Activated T-helper 9 cell treated with anti-CD3 and anti-CD28 coated beads, Interleukin-2, amount 50 U/mL, for 16 hours (primary cell): ENCODE measurements around the gene ZNF888.
"Not testable (repeated sequence)": the region's sequence is repeated elsewhere in the genome, so short reads cannot be mapped to it uniquely, and the experiment has no call there.

Experiments used
- DNase-seq: peaks from one replicate; pipeline ENCODE4 v3.0.0-alpha.2; 2020; ENCODE audit warnings: low read depth

Gene ZNF888

DNA sequence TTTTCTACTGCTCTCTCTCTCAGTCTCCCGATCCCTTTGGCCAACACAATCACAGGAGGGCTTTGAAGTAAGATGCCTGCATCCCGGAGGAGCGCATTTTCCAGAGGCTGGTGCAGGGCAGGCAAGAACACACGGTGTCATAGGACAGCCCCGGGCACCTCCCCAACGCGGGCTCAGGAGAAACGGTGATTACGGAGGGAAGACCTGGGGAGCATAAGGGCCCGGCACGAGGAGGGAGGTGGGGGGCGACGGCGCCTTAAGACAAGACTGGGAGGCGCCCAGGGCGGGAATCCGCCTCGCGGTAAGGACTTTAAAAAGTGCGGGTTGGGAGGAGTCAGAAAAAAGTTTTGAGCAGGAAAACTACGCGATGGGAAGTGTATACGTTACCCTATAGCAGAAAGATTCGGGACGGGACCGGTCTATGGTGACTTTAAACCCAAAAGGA is 18.7 kb upstream of the ZNF888 start:
- DNase-seq = no peak

DNA sequence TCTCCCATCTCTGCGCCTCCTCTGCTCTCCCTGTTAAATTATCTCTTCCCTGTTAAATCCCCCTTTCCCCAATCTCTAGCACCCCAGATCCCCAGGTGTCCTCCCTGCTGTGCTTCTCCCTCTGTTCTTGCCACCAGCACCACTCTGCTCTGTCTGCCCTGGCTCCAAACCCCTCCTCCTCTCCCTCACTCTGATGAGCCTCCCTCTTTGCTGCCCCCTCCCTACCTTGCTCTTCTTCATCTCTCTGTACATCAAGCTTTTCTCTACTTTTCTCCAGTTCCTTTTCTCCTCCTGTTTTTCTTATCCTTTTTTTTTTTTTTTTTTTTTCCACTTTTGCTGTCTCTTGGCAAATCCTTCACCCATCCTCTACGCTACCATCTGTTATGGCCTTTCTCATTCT is 18.3 kb upstream of the ZNF888 start:
- not testable (repeated sequence) for DNase-seq

DNA sequence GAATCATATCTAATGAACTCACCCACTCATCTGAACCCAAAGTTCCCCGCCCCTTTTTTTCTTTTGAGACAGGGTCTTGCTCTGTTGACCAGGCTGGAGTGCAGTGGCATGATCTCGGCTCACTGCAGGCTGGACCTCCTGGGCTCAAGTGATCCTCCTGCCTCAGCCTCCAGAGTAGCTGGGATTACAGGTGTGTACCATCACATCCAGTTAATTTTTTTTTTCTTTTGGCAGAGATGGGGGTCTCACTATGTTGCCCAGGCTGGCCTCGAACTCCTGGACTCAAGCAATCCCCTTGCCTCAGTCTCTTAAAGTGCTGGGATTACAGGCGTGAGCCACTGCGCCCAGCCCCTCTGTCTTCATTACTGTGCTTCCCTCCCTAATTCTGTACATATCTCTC is 17.7 kb upstream of the ZNF888 start:
- not testable (repeated sequence) for DNase-seq

DNA sequence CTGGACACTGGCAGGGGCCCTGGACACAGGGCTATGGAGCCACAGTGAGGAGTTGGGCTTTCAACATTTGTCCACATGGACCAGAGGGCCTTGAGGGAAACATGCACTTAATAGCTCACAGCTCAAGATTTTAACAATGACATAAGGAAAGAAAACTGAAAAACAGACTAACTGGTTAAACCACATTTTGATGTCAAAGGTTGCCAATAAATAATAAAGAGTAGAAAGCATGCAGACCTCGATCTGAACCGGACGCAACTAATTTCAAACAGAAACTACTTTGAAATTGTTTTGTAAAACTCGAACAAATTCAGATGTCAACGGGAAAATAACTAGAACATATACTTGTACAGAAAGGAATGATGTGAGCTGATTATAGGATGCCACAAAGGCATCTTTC is 15.5 kb upstream of the ZNF888 start:
- no peak for DNase-seq

DNA sequence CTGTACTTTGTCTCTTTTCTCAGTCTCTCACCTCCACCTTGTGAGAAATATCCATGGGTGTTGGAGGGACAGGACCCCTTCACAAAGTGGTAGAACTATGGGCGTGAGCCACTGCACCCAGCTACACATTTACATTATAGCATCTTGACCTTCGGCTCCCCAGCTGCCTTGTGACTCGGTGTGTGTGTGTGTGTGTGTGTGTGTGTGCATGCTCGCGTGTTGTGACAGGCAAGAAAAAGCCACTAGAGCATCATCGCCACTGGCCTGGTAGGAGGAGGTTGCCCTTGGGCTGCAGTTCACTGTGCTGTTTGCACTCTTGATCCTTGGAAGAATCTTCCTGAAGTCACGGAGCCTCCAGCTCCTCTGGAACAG is 13.7 kb upstream of the ZNF888 start:
- no peak for DNase-seq

DNA sequence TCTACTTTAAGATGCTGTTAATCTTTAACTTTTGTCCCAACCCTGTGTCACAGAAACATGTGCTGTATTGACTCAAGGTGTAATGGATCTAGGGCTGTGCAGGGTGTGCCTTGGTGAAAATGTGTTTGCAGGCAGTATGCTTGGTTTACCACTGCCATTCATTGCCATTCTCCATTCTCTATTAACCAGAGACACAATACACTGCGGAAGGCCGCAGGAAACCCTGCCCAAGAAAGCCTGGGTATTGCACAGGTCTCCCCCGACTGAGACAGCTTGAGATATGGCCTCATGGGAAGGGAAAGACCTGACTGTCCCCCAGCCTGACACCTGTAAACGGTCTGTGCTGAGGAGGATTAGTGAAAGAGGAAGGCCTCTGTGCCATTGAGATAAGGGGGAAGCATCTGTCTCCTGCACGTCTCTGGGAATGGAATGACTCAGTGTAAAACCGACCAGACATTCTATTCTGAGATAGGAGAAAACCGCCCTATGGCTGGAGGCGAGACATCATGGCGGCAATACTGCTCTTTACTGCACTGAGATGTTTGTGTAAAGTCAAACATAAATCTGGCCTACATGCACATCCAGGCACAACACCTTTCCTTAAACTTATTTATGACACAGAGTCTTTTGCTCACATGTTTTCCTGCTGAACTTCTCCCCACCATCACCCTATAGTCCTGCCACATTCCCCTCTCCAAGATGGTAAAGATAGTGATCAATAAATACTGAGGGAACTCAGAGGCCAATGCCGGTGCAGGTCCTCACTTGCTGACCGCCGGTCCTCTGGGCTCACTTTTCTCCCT is 13.1 kb upstream of the ZNF888 start:
- no peak for DNase-seq

DNA sequence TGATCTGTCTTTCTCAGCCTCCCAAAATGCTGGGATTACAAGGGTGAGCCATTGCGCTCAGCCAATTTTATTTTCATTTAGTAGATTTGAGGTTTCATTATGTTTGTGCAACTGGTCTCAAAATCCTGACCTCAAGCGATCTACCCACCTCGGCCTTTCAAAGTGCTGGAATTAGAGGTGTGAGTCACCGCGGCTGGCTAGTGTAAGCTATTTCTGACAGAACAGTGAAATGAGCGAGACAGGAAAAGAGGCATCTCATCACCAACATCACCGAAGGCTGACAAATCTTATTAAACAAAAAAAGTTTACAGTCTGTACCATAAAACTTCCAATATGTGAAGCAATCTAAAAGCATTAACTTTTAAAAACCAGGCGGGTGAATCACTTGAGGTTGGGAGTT is 12.2 kb upstream of the ZNF888 start:
- no peak for DNase-seq

DNA sequence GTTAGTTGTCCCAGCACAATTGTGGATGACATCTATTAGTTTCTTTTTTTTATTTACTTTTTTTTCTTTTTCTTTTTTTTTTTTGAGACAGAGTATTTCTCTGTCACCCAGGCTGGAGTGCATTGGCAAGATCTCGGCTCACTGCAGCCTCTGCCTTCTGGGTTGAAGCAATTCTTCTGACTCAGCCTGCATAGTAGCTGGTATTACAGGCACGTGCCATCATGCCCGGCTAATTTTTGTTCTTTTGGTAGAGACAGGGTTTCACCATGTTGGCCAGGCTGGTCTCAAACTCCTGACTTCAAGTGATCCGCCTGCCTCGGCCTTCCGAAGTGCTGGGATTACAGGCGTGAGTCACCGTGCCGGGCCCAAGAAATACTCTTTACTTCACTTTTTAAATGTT is 1.4 kb upstream of the ZNF888 start:
- DNase-seq = not testable (repeated sequence)

DNA sequence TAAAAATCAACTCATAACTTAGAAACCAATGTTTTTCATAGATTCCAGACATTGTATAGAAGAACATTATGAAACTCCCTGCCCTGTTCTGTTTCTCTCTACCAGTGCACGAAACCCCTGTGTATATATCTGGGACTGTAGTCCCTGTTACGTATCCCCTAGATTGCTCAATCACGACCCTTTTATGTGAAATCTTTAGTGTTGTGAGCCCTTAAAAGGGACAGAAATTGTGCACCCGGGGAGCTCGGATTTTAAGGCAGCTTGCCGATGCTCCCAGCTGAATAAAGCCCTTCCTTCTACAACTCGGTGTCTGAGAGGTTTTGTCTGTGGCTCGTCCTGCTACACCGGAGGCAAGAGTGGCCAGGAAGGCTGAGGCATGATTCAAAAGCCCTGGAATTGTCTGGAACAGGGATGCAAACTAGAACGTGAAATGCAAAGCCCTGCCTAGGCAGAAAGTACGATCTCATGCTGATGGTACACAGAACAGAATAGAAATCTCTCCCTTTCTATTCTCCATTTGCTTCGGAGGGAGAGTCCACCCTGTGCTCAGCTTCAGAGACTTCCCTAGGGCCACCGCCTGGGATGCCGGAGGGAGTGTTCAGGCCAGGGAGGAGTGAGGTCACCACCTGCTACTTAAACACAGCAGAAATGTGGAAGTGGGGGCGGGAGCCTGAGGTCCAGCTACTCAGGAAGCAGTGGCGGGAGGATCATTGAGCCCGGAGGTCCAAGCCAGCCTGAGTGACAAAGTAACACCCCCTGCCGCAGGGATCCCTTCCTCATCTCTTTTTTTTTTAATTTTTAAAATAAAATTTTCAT is 758 bp upstream of the ZNF888 start:
- DNase-seq = no peak

DNA sequence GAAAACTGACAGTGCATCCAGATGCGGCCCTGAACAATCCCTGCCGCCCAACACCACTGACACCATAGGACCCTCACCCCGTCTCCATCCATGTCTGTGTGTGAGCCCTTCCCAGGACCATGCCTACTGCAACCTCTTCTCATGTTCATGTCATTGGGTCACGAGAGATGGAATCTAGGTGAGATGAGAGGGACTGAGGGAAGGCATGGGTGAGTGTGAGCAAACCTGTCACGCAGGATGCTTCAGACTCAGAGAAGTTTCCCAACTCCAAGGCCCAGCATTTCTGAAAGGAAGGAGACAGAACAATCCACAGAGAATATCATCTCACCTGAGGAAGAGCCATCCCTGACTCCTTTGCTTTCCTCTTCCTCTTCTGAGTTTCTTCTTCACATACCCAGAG is 5.7 kb downstream of the ZNF888 start:
- DNase-seq = no peak

DNA sequence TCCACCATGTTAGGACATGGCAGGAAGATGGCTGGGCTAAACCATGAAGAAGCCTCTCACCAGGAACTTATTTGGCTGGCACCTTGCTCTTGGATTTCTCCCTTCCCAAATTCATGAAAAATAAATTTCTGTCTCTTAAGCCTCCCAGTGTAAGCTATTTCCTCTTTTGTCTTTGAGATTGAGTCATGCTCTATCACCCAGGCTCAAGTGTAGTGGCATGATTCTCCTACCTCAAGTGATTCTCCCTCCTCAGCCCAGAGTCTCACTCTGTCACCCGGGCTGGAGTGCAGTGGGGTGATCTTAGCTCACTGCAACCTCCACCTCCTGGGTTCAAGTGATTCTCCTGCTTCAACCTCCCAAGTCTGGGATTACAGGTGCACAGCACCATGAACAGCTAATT is 12.6 kb downstream of the ZNF888 start:
- no peak for DNase-seq

DNA sequence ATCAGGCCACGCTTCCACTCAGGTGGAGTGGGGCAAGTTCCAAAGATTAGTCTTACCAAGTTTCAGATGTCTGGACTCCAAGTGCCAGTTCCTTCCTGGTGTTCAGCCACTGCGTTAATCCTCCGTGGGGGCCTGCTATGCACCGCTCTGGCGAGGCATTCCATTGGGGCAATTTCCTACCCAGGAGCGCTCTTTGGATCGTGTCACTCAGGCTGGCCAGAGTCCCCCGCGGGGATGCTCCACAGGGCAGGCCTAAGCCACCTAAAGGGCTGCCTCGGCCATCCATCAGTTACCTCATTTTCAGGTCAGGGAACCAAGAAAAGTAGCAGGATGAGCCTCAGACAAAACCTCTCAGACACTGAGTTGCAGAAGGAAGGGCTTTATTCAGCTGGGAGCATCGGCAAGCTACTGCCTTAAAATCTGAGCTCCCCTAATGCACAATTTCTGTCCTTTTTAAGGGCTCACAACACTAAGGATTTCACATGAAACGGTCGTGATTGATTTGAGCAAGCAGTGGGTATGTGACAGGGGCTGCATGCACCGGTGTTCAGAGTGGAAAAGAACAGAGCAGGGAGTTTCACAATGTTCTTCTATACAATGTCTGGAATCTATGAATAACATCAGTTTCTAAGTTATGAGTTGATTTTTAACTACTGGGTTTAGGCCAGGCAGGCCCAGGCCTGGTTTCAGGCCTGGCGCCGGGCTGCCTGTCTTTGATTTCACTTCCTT is 19.0 kb downstream of the ZNF888 start:
- not testable (repeated sequence) for DNase-seq

DNA sequence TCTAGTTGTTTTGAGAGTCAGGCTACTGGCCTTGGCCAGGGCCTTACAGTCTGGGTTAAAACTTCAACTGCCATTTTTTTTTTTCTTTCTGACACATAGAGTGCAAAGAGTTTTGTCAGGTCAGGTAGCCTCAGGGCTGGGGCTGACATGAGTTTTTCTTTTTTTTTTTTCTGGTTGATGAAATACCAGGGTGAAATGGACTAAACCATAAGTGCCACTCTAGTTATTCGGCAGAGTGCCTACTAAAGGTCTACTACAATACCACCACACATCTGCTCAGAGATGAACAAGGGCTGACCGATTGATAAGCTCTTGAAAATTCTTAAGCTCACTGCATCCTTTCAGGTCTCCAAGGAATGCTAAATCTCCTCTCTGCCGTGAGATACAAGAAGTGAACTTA is 21.4 kb downstream of the ZNF888 start:
- DNase-seq = no peak

DNA sequence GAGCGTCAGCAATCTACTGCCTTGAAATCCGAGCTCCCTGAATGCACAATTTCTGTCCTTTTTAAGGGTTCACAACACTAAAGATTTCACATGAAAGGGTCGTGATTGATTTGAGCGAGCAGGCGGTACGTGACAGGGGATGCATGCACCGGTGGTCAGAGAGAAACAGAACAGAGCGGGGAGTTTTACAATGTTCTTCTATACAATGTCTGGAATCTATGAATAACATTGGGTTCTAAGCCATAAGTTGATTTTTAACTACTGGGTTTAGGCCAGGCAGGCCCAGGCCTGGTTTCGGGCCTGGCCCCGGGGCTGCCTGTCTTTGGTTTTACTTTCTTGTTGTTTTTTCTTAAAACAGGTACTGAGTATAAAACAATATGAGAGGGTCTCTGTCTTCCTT is 24.6 kb downstream of the ZNF888 start:
- not testable (repeated sequence) for DNase-seq

DNA sequence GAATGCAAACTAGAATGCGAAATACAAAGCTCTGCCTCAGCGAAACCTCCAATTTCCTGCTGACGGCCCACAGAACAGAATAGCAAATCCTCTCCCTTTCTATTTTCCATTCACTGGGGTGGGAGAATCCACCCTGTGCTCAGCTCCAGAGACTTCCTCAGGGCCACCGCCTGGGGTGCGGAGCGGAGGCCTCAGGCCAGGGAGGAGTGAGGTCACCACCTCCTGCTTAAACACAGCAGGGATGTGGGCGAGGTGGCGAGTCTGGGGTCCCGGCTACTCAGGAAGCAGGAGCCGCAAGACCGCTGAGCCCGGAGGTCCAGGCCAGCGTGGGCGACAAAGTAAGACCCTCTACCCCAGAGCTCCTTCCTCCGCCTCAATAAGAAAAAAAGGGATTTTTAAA is 25.1 kb downstream of the ZNF888 start:
- DNase-seq = no peak

DNA sequence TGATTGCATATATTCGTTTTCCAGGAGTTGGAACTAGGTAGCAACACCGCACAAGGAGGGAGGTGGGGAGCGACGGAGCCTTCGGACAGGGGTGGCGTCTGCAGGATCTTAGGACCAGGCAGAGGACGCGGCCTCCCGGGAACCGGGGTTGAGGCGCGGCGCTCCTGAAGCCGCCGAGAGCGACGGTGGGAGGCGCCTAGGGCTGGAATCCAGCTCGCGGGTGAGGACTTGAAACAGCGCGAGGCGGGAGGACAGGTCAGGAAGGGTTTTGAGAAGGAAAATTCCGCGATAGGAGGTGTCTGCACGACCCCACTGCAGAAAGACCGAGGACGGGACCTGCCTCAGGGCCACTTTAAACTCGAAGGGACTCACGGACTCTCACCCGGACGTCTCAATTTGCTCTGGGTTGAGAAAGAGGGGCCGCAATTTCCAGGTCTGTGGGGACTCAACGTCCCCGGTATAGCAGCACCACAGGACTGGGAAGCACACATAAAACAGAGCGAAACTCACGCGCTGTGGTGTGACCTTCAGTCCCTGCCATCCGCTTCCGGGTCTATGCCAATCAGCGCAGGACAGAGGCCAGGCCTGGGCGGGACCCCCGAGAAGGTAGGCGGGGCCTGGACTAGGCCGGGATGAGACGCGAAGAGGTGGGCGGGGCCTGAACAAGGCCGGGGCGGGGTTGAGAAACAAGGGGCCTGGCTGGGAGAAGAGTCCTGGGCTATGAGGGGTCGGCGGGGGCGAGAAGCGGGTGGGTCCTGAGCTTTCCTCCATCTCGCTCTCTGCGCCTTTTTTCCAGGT is 25.9 kb downstream of the ZNF888 start, which contains the start of gene ZNF320:
Gene ZNF320 (minus strand): TSS at position 498 of the 798 bp plus-strand sequence. CDS start 7,380 bp downstream, outside the sequence.
- DNase-seq = peak; percentile 81

DNA sequence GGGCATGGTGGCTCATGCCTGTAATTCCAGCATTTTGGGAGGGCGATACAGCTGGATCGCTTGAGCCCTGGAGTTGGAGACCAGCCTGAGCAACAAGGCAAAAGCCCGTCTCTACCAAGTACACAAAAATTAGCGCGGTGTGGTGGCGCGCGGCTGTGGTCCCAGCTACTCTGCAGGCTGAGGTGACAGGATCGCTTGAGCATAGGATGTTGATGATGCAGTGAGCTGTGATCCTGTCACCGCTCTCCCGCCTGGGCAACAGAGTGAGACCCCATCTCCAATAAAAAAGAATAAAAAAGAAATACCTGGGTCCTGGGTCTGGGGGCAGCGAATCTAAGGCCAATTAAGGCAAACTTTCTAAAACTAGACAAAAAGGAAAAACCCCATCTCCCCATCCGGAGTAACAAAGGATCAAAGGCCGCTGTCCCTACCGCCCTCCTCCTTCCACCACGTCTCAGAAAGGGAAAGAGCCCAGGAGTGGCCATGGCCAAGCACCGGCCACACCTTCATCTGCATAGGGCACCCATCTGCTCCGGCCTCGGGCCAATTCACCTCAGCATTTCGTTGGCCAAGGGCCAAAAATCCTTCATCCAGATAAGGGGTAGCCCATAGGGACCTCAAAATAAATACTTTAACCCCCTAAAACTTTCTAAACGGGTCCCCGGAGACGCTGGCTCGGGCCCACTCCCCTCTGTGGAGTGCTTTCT is 26.6 kb downstream of the ZNF888 start:
- no peak for DNase-seq

DNA sequence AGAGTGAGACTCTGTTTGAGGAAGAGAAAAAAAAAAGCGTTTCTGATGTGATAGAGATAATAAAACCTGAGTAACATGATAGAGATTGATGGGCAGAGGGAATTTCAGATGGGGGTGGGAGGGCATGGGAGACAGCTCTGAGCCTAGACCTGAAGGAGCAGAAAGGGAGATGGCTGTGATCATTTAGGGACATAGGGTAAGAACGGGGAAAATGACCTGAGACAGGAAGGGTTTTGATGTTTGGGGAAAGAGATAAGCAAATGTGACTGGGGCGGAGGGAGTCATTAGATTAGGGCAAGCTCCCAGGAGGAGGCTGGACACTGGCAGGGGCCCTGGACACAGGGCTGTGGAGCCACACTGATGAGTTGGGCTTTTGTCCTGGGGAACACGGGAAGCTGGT is 31.9 kb downstream of the ZNF888 start:
- no peak for DNase-seq

DNA sequence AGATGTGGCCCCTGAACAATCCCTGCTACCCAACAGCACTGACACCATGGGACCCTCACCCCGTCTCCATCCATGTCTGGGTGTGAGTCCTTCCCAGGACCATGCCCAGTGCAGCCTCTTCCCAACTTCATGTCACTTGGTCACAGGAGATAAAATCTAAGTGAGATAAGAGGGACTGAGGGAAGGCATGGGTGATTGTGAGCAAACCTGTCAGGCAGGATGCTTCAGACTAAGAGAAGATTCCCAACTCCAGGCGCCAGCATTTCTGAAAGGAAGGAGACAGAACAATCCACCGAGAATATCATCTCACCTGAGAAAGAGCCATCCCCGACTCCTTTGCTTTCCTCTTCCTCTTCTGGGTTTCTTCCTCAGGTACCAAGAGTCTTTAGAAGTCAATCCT is 33.3 kb downstream of the ZNF888 start:
- DNase-seq = no peak

DNA sequence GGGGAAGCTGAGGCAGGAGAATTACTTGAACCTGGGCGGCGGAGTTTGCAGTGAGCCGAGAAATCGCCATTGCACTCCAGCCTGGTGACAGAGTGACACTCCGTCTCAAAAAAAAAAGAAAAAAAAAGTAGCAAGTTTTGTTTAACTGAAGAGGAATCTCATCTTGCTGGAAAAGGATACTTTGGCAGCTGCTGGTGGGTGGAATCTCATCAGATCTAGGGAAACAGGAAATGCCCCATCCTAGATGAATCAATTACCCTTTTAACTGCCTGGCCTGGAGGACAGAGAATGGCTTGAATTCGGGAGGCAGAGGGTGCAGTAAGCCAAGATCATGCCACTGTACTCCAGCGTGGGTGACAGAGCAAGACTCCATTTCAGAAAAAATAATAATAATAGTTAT is 34.2 kb downstream of the ZNF888 start:
- DNase-seq = no peak

DNA sequence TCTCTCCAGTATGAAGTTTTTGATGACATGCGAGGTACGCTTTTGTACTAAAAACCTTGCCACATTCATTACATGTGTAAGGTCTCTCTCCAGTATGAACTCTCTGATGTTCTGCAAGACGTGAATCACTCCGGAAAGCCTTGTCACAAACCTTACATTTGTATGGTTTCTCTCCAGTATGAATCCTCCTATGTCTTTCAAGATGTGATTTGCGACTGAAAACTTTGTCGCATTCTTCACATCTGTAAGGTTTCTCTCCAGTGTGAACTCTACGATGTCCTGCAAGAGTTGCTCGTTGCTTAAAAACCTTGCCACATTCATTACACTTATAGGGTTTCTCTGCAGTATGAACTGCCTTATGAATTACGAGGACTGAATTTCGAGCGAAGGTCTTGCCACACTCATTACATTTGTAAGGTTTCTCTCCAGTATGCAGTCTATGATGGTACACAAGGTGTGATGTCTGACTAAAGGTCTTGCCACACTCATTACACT is 42.3 kb downstream of the ZNF888 start:
- DNase-seq = no peak
